Endometrial microvascular endothelial cells (primary cell): ENCODE measurements around the gene UBE2Z. TPM values are rescaled to one million over a fixed set of nuclear protein-coding genes. Genes with fewer than 3 reads are reported as not detected.
"Not testable (repeated sequence)": the region's sequence is repeated elsewhere in the genome, so short reads cannot be mapped to it uniquely, and the experiment has no call there.

Experiments
- in situ Hi-C: cut with HindIII; loops from 2 replicates; pipeline ENCODE4 v1.10.0; 2017; ENCODE audit warnings: low sequenced_read_pairs, low pct_unique_long_range_greater_than_20kb; ENCODE audit errors: inconsistent ontology term
- total RNA-seq: library from RNA; depleted of rRNA; stranded (reverse); fragments of >200 nt; gene quantifications from one replicate; pipeline ENCODE4 v1.2.3, GENCODE V29; 2015; ENCODE audit errors: inconsistent ontology term

UBE2Z gene
- total RNA-seq, 1 donor from 2014 or later, result 83.7 TPM

DNA sequence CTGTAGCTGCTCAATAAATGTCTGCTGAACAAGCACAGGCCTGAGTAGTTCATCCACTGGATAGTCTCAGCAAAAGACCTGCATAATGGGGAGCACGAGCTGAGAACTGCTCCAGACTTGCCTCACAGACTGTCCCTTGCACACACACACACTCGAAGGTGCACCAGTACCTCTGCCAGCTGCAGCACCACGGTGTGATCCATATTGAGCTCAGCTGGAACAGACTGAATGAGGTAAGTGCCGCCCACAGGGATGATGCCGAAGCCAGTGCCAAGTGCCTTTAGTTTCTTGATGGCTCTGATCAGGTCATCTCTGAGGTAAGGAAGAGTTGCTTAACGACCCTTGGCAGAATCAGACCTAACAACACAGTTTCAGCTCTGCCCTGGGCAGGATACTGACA, 24.8 kb downstream of the UBE2Z start:
- in situ Hi-C loops, result no loop called here

GRCh38 chr17:48944515-48945260, 36.5 kb downstream of the UBE2Z start, which contains the start of gene SNF8:
Gene SNF8 (minus strand): TSS chr17:48944842. CDS start chr17:48944734, 108 bp downstream.
- in situ Hi-C loops, result no loop called here

GRCh38 chr17:48945261-48945651, 37.0 kb downstream of the UBE2Z start:
- in situ Hi-C loops, result not testable (repeated sequence)

DNA sequence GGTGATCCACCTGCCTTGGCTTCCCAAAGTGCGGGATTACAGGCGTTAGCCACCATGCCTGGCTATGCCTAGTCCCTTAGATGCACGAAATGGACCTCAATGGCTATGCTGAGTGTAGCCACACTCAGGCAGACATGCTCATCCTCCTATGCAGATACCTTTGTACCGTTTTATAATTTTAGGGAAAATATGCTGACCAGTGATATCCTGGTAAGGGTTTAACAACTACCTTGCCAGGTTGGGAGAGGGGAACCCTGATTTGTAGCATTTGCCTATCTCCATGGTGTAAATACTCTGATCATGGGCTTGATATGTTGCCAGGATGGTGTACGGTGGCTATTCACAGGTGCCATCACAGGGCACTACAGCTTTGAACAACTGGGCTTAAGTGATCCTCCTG, 43.4 kb downstream of the UBE2Z start:
- in situ Hi-C loops, result no loop called here

DNA sequence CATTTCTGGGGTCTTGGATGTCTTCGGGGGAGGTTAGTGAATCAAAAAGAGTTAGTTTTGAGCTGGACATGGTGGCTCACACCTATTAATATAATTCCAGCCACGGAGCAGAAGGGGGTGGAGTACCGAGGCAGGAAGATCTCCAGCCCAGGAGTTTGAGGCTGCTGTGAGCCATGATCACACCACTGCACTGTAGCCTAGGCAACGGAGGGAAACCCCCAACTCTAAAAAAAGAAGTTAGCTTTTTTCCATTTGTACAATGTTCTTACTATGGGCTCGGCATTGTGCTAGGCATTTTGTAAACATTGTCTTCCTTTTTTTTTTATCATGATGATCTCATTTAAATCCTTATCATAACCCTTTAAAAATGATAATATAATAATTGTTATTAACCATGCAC, 44.7 kb downstream of the UBE2Z start:
- in situ Hi-C loops, result no loop called here

DNA sequence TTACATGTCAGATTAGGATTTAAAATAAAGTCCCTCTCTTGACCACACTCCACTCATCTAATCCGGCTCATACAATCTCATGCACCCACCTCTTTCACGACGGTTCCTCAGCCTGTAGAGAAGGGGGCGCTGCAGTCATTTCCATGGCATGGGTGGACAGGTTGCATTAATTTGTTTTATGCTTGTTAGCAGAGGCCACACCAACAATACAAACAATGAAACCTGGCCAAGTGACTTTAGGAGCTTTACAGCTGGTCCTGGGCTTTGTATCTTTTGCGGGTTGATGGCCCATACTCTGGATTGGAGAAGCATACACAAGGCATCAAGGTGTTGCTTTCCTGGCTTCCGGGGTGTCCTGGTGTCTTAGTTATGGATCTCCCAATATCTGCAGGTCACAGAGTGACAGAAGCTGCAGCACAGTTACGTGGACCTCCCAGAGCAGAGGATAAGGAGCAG, 46.1 kb downstream of the UBE2Z start:
- in situ Hi-C loops, result no loop called here

- in situ Hi-C loops, result no loop called here
Measured at GRCh38 chr17:48960834-48961515, 52.8 kb downstream of the UBE2Z start.

GRCh38 chr17:48961516-48962233, 53.5 kb downstream of the UBE2Z start:
- in situ Hi-C loops, result no loop called here

DNA sequence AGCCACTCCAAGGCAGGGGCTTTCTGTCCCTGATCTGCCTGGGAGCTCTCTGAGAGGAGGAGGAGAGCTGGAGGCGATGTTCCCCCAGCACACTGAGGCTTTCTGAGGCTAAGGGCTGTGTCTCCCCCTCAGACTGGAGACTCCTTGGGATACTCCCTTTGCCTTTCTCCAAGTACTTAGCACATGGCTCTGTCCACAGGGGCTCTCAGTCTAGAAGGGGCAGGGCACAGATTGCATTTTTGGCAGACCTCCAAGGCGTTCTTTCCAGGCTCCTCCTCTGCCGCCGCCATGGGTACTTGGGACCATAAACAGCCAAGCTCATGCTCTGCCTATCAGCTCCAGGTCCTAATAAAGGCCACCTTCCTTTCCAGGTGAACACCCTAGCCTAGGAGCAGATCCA, 62.0 kb downstream of the UBE2Z start:
- in situ Hi-C loops, result no loop called here

DNA sequence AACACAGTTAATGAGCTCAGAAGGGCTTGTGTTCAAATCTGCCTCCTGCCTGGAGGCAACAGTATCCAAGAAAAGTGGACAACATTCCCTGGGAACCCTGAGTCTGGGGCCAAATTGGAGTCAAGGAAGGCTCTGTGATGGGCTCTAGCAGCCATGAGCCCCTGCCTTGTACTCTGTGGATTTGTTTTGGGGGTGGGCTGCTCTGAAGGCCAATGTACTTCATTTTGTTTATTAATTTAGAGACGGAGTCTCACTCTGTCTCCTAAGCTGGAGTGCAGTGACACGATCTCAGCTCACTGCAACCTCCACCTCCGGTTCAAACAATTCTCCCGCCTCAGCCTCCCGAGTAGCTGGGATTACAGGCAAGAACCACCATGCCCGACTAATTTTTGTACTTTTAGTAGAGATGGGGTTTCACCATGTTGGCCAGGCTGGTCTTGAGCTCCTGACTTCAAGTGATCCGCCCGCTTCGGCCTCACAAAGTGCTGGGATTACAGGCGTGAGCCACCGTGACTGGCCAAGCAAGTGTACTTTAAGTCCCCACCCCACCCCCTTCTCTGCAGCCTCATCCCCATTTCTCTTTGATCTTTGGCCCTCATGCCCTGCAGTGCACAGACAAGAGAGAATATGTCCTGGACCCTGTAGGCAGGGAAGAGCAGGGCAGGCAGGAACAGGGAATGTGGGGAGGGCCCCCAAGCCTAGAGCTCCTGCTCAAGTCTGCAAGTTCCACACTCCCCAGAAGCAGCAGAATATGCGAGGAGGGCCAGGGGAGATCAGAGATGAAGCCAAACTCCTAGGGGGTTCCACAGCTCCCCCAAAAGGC, 62.9 kb downstream of the UBE2Z start:
- in situ Hi-C loops, result no loop called here

DNA sequence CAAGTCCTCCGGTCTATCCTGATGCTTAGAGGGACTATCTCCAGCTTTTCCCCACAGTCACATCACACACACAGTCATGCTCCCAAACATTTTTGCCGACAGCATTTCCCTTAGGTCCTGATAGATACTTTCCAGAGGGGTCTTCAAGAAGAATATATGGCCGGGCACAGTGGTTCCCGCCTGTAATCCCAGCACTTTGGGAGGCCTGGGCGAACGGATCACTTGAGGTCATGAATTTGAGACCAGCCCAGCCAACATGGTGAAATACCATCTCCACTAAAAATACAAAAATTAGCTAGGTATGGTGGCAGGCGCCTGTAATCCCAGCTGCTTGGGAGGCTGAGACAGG, 64.5 kb downstream of the UBE2Z start:
- in situ Hi-C loops, result no loop called here

GRCh38 chr17:48973806-48974205, 65.6 kb downstream of the UBE2Z start:
- in situ Hi-C loops, result no loop called here

Other genes starting within 250 kb of the UBE2Z start
- not detected for gene PRAC1, start 185.9 kb upstream of the UBE2Z start, total RNA-seq
- gene PRAC2, start 185.2 kb upstream of the UBE2Z start, total RNA-seq, result not detected
- gene HOXB13, start 179.7 kb upstream of the UBE2Z start, total RNA-seq, result not detected
- not detected for gene TTLL6, start 91.2 kb upstream of the UBE2Z start, total RNA-seq
- 42.0 TPM for gene CALCOCO2, start 77.4 kb upstream of the UBE2Z start, total RNA-seq
- 151 TPM for gene ATP5MC1, start 15.6 kb upstream of the UBE2Z start, total RNA-seq
- 134 TPM for gene SNF8, start 36.4 kb downstream of the UBE2Z start, total RNA-seq
- gene GIP, start 60.2 kb downstream of the UBE2Z start, total RNA-seq, result not detected
- 0.09 TPM for gene IGF2BP1, start 89.0 kb downstream of the UBE2Z start, total RNA-seq
- gene B4GALNT2, start 224.4 kb downstream of the UBE2Z start, total RNA-seq, result not detected